ENCODE measurements around the gene AHCYL1.

The AHCYL1 gene

DNA sequence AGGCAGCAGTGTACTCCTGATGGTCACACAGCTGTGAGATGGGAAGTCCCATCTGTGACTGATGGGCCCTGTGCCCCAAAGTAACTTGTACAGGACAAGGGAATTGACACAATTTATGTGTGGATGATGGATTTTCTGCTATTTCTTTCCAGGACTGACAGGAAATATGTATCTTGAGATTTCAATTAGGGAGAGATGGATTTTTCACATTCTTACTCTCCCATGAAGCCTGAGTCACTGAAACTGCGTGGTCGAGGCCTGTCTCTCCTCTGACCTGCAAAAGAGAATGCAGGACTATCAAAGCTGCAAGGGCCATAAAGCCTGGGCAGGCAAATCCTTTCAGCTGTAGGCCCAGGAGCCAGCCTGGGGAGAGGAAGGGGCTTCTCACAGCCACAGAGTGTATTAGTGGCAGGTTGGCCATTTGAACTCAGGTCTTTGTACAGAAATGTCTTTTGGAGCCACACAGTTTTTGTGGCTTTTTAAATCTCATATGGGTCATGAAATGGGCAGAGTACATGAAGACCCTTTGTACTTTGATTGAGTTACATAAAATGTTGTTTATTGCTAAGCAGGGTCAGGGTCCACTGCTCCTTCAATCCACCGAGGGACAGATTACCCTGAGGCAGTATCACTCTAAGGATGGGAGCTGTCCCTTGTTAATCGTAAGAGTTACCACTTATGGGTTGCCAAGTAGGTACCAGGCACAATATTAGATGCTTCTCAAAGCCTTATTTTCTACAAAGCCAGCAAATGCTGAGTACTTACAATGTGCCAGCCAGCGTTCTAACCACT lies 71.1 kb downstream of the AHCYL1 start:
- Histone ChIP-seq H3K9me3 (ENCODE audit: insufficient read depth, low read length) (no peaks in the 10 kb centered on the region), H3K4me3 (ENCODE audit: insufficient read length, low read depth) (no peak overlapping the region), H3K4me1 (ENCODE audit: insufficient read depth, insufficient read length) (peaks cover 18% of the 10 kb centered on the region), H3K9ac (ENCODE audit: insufficient read length, low read depth) (no peak overlapping the region), H3K36me3 (ENCODE audit: insufficient read depth, insufficient read length, low read length) (peaks cover 86% of the 10 kb centered on the region), H3K27me3 (ENCODE audit: insufficient read depth, insufficient read length) (no peaks in the 10 kb centered on the region)
- no peak for DNase-seq (ENCODE audit: low read depth, low spot score)
- TF ChIP-seq YY1 (IDR thresholded peaks at IDR 0.05; ENCODE audit: insufficient read depth, insufficient read length), result no peak
- no peak for TF ChIP-seq SUZ12 (IDR thresholded peaks at IDR 0.05; ENCODE audit: extremely low read depth, insufficient read depth, insufficient read length)
- no peak for TF ChIP-seq ZNF274 (IDR thresholded peaks at IDR 0.05; ENCODE audit: low read depth, low read length)

DNA sequence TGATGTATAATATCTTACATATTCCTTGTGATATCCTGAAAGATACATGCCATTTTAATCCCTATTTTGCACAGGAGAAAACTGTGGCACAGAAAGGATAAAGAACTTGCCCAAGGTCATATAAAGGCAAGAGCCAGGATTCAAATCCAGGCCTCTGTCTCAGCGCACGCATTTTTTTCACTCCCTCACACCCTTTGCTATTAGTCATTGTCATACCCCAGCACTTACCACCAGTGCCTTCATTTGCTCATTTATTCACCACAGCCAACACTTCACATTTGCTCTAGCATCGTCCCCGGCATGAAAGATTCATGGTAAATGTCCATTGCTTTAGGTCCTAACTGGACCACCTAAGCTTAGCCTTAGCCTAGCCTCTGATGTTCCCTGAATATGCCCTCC lies 71.7 kb downstream of the AHCYL1 start:
- Histone ChIP-seq H3K4me1 (ENCODE audit: insufficient read depth, insufficient read length) (peaks cover 18% of the 10 kb centered on the region), H3K36me3 (ENCODE audit: insufficient read depth, insufficient read length, low read length) (peaks cover 86% of the 10 kb centered on the region), H3K9me3 (ENCODE audit: insufficient read depth, low read length) (no peaks in the 10 kb centered on the region), H3K27me3 (ENCODE audit: insufficient read depth, insufficient read length) (no peaks in the 10 kb centered on the region), H3K9ac (ENCODE audit: insufficient read length, low read depth) (no peak overlapping the region), H3K4me3 (ENCODE audit: insufficient read length, low read depth) (no peak overlapping the region)
- DNase-seq (ENCODE audit: low read depth, low spot score), result no peak
- TF ChIP-seq SUZ12 (IDR thresholded peaks at IDR 0.05; ENCODE audit: extremely low read depth, insufficient read depth, insufficient read length), result no peak
- no peak for TF ChIP-seq ZNF274 (IDR thresholded peaks at IDR 0.05; ENCODE audit: low read depth, low read length)
- no peak for TF ChIP-seq YY1 (IDR thresholded peaks at IDR 0.05; ENCODE audit: insufficient read depth, insufficient read length)

DNA sequence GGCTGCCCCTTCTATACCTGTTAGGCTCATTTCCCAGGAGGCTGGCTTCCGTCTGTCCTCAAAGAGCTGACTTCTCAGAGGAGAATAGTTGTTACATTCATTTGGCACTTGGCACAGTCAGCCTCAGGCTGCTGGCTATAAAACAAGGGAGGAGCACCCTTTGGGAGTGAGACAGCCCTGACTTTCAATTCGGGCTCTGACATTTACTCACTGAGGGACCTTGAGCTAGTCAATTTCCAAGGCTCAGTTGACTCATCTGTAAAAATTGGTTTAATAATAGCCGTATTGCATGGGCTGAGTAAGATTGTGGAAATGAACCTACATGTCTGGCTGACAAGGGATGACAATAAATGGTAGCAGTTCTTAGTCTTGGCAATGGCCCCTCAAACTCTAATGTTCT lies 72.2 kb downstream of the AHCYL1 start:
- DNase-seq (ENCODE audit: low read depth, low spot score), result no peak
- no peak for TF ChIP-seq ZNF274 (IDR thresholded peaks at IDR 0.05; ENCODE audit: low read depth, low read length)
- no peak for TF ChIP-seq SUZ12 (IDR thresholded peaks at IDR 0.05; ENCODE audit: extremely low read depth, insufficient read depth, insufficient read length)
- no peak for TF ChIP-seq YY1 (IDR thresholded peaks at IDR 0.05; ENCODE audit: insufficient read depth, insufficient read length)
- Histone ChIP-seq H3K36me3 (ENCODE audit: insufficient read depth, insufficient read length, low read length) (peaks cover 86% of the 10 kb centered on the region), H3K27me3 (ENCODE audit: insufficient read depth, insufficient read length) (no peaks in the 10 kb centered on the region), H3K9ac (ENCODE audit: insufficient read length, low read depth) (no peak overlapping the region), H3K4me3 (ENCODE audit: insufficient read length, low read depth) (no peak overlapping the region), H3K9me3 (ENCODE audit: insufficient read depth, low read length) (no peaks in the 10 kb centered on the region), H3K4me1 (ENCODE audit: insufficient read depth, insufficient read length) (peaks cover 18% of the 10 kb centered on the region)

DNA sequence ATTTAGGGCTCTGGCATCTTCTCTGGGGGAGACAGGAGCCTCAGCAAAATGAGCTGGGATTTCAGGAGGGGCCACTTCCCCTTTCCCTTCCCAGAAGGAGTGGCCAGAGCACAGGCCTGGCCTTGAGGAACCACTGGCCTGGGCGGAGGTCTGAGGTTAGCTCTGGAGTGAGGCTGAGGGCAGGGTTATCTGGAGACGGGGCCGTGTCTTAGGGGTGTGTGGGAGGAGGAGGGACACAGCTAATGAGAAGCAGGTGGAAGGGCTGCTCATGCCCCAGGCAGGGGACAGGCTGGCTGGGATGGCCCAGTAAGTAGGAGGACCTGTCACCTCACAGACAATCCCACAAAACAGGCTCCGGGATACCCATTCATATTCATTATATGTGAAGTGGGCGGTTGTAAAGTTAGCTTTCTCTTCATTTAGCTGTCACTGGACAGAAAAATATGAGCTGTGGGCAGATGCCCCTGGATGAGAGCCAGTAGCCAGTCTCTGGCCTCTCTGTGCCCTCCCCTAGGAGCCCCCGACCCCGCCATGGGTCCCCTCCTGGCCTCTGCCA lies 73.5 kb downstream of the AHCYL1 start:
- no peak for DNase-seq (ENCODE audit: low read depth, low spot score)
- peaks cover 80% of the 10 kb centered on the region for H3K36me3 ChIP-seq (ENCODE audit: insufficient read depth, insufficient read length, low read length)
- peaks cover 15% of the 10 kb centered on the region for H3K4me1 ChIP-seq (ENCODE audit: insufficient read depth, insufficient read length)

DNA sequence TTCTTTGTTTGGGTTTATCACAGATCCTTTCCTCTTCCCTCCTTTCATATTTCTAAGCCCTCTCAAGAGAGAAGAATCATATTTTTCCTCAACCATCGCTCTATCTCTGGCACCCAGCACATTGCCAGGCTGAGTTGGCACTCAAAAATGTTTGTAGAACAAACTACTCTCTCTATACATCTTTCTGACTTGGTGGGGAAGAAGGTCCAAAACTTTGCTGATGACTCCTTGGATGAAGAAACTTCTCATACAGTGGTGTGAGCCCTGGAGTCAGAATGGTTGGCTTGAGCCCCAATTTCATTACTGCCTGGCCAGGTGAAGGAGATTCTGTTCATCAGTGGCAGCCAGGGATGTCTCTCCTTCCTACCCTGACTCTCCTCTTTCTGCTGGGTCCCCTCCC lies 74.0 kb downstream of the AHCYL1 start:
- TF ChIP-seq YY1 (IDR thresholded peaks at IDR 0.05; ENCODE audit: insufficient read depth, insufficient read length) (no peak), SUZ12 (IDR thresholded peaks at IDR 0.05; ENCODE audit: extremely low read depth, insufficient read depth, insufficient read length) (no peak), ZNF274 (IDR thresholded peaks at IDR 0.05; ENCODE audit: low read depth, low read length) (no peak)
- peaks cover 77% of the 10 kb centered on the region for H3K36me3 ChIP-seq (ENCODE audit: insufficient read depth, insufficient read length, low read length)

More for the DNA sequence above, 73.5 kb downstream of the AHCYL1 start:
- H3K4me3 ChIP-seq (ENCODE audit: insufficient read length, low read depth), result no peak overlapping the region
- no peak overlapping the region for H3K9ac ChIP-seq (ENCODE audit: insufficient read length, low read depth)
- H3K27me3 ChIP-seq (ENCODE audit: insufficient read depth, insufficient read length), result no peaks in the 10 kb centered on the region
- no peak for TF ChIP-seq YY1 (IDR thresholded peaks at IDR 0.05; ENCODE audit: insufficient read depth, insufficient read length)
- H3K9me3 ChIP-seq (ENCODE audit: insufficient read depth, low read length), result no peaks in the 10 kb centered on the region

DNA sequence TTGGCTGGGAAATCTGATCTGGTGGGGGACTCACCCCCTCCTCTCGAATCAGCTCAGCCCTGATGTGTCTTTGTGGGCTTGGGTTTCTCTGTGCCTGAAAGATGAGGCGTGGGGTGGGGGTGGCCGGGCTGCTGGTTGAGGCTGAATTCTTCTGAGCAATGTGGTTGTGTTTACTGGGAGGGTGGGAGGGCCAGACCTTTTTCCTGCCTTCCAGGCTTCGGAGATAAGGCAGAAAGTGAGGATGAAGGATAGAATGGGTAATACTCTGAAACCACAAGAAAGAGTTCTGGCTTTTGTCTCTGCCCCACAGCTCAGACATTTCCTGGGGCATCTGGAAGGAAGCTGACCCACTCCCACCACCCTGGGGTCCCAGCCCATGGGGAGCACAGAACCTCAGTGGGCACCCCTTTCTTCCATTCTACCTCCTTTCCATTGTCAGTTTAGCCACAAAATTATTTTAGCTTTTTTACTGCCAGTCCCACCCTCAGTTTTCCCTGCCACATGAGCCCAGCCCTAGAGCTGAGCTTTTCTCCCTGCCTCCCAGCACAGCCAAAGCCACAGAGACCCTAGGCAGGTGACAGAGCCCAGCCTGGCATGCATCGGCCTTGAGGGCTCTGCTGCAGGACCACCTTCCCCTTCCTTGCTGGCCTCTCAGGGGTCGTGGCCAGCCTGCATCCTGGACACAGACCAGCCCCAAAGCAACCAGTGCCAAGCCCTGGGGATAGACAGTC lies 74.7 kb downstream of the AHCYL1 start:
- no peak overlapping the region for H3K9ac ChIP-seq (ENCODE audit: insufficient read length, low read depth)
- no peak for TF ChIP-seq ZNF274 (IDR thresholded peaks at IDR 0.05; ENCODE audit: low read depth, low read length)
- no peak for TF ChIP-seq YY1 (IDR thresholded peaks at IDR 0.05; ENCODE audit: insufficient read depth, insufficient read length)
- TF ChIP-seq SUZ12 (IDR thresholded peaks at IDR 0.05; ENCODE audit: extremely low read depth, insufficient read depth, insufficient read length), result no peak
- no peak for DNase-seq (ENCODE audit: low read depth, low spot score)
- no peaks in the 10 kb centered on the region for H3K27me3 ChIP-seq (ENCODE audit: insufficient read depth, insufficient read length)
- H3K4me3 ChIP-seq (ENCODE audit: insufficient read length, low read depth), result no peak overlapping the region
- peaks cover 70% of the 10 kb centered on the region for H3K36me3 ChIP-seq (ENCODE audit: insufficient read depth, insufficient read length, low read length)
- H3K4me1 ChIP-seq (ENCODE audit: insufficient read depth, insufficient read length), result peaks cover 8% of the 10 kb centered on the region
- no peaks in the 10 kb centered on the region for H3K9me3 ChIP-seq (ENCODE audit: insufficient read depth, low read length)

More for the DNA sequence above, 74.0 kb downstream of the AHCYL1 start:
- Histone ChIP-seq H3K9ac (ENCODE audit: insufficient read length, low read depth) (no peak overlapping the region), H3K4me3 (ENCODE audit: insufficient read length, low read depth) (no peak overlapping the region), H3K27me3 (ENCODE audit: insufficient read depth, insufficient read length) (no peaks in the 10 kb centered on the region), H3K9me3 (ENCODE audit: insufficient read depth, low read length) (no peaks in the 10 kb centered on the region), H3K4me1 (ENCODE audit: insufficient read depth, insufficient read length) (peaks cover 10% of the 10 kb centered on the region)
- no peak for DNase-seq (ENCODE audit: low read depth, low spot score)

DNA sequence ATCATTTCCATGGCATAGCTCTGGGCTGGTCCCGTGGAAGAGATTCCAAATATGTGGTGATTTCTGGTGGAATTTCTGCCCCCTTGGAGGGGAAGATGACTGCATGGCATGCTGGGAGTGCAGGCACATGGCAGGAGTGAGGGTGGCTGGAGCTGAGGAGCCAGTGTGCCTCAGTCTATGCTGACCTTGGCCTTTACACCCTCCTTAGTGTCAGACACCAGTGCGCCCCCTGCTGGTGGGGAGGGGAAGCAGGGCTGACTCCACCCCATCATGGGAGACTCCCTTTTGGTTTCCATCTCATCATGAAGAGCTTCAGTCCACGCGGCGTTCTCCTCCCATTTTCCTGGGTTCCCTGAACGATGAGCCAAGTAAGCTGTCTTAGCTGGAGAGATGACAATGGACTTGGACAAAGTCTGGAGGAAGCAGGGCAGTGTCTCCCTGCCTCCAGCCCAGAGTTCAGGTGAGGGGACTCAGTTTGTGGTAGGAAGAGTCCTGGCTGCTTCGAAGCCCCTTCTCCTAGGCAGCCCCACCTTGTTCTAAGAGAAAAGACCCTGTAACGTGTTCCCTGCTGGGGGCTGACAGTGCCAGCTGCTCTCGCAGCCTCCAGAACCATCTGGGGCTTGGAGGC lies 75.6 kb downstream of the AHCYL1 start:
- peaks cover 3% of the 10 kb centered on the region for H3K27me3 ChIP-seq (ENCODE audit: insufficient read depth, insufficient read length)
- TF ChIP-seq ZNF274 (IDR thresholded peaks at IDR 0.05; ENCODE audit: low read depth, low read length) (no peak), SUZ12 (IDR thresholded peaks at IDR 0.05; ENCODE audit: extremely low read depth, insufficient read depth, insufficient read length) (no peak), YY1 (IDR thresholded peaks at IDR 0.05; ENCODE audit: insufficient read depth, insufficient read length) (no peak)
- H3K9ac ChIP-seq (ENCODE audit: insufficient read length, low read depth), result no peak overlapping the region
- H3K36me3 ChIP-seq (ENCODE audit: insufficient read depth, insufficient read length, low read length), result peaks cover 62% of the 10 kb centered on the region
- no peaks in the 10 kb centered on the region for H3K9me3 ChIP-seq (ENCODE audit: insufficient read depth, low read length)
- peaks cover 12% of the 10 kb centered on the region for H3K4me1 ChIP-seq (ENCODE audit: insufficient read depth, insufficient read length)
- no peak overlapping the region for H3K4me3 ChIP-seq (ENCODE audit: insufficient read length, low read depth)
- peak; percentile 61 for DNase-seq (ENCODE audit: low read depth, low spot score)
